Upper lobe of left lung (tissue), 6 donors: ENCODE data around the gene BCL2L2. TPM values are rescaled to one million over a fixed set of nuclear protein-coding genes. Genes with fewer than 3 reads are reported as not detected.

ENCODE experiments used
- ATAC-seq, 2 donors: fragments of 200-7000 bp; cut with Tn5 transposase; one replicate each; pipeline ENCODE4 v1.9.1; 2022; ENCODE audit warnings: mild to moderate bottlenecking in 2 of 2, moderate library complexity in 2 of 2; ENCODE audit not compliant: low FRiP score in 2 of 2
- DNase-seq, 2 donors: peaks; one replicate each; pipeline ENCODE4 v3.0.0-alpha.2; 2019 to 2020
- H3K27ac ChIP-seq, 4 donors: fragments of 200-600 bp; sonication (generic); one replicate each; pipeline ENCODE4 v1.5.1; 2016 to 2019
- H3K27me3 ChIP-seq, 4 donors: fragments of 200-600 bp; sonication (generic); one replicate each; pipeline ENCODE4 v1.5.1; 2017 to 2019
- H3K36me3 ChIP-seq, 4 donors: fragments of 200-600 bp; sonication (generic); one replicate each; pipeline ENCODE4 v1.5.1; 2016 to 2019
- H3K4me1 ChIP-seq, 4 donors: fragments of 200-600 bp; sonication (generic); one replicate each; pipeline ENCODE4 v1.5.1; 2018 to 2019
- H3K4me3 ChIP-seq, 4 donors: fragments of 200-600 bp; sonication (generic); one replicate each; pipeline ENCODE4 v1.5.1; 2017 to 2019; ENCODE audit warnings: mild to moderate bottlenecking in 2 of 4, moderate library complexity in 1 of 4
- H3K9me3 ChIP-seq, 4 donors: fragments of 200-600 bp; sonication (generic); one replicate each; pipeline ENCODE4 v1.5.1; 2018 to 2019
- EP300 ChIP-seq, 4 donors: sonication (generic); formaldehyde crosslinking; IDR thresholded peaks; one replicate each; pipeline ENCODE4 v1.5.1; 2017; ENCODE audit warnings: antibody characterized with exemption in 4 of 4, control low read depth in 2 of 4
- POLR2A ChIP-seq, 4 donors: fragments of 450-650 bp; IDR thresholded peaks; one replicate each; pipeline ENCODE4 v1.5.1; 2016 to 2017; ENCODE audit warnings: antibody characterized with exemption in 4 of 4, mild to moderate bottlenecking in 2 of 4
- POLR2AphosphoS5 ChIP-seq, 2 donors: sonication (generic); formaldehyde crosslinking; IDR thresholded peaks; one replicate each; pipeline ENCODE4 v1.5.1; 2017; ENCODE audit warnings: antibody characterized with exemption in 2 of 2
- WGBS, 2 donors: methylation state at CpG; one replicate each; pipeline ENCODE4 v1.1.5; 2017 to 2018; 5-methylcytosine and 5-hydroxymethylcytosine counted together
- small RNA-seq, 4 donors: library from RNA; depleted of rRNA; stranded (forward); fragments of <200 nt; gene quantifications; one replicate each; pipeline ENCODE3, GENCODE V24; 2016
- total RNA-seq, 6 donors: library from RNA; depleted of rRNA in 4 of 6; stranded (reverse); fragments of >200 nt in 4 of 6; gene quantifications; one replicate each; pipeline versions ENCODE4 v1.1.0 to v1.2.1, GENCODE V29; 2016 to 2021
- TF ChIP-seq, protein P1 (sequence below), 6 experiments: fragments of 450-650 bp in 4 of 6; fragments of 200-600 bp in 2 of 6; sonication (generic) in 2 of 6; IDR thresholded peaks; one replicate each; pipeline ENCODE4 v1.5.1; 2016 to 2019; ENCODE audit warnings: antibody characterized with exemption in 6 of 6
- donor health status: DM: no; HTN: no; CAD: no; lungs with moderate emphysema.
- donor health status: DM: no; HTN: yes; CAD: no; lungs with severe emphysema.

Gene BCL2L2
- total RNA-seq, 6 donors from 2014 or later = 38.8 to 53.8 (median 47.3) TPM

- Histone ChIP-seq H3K4me3 (no peak overlapping the region), H3K27ac (no peak overlapping the region), H3K27me3 (peaks cover 0 to under 1% (median under 1%) of the 10 kb centered on the region in 4 donors), H3K36me3 (peaks cover 0 to 5% (median 0%) of the 10 kb centered on the region in 4 donors), H3K9me3 (no peaks in the 10 kb centered on the region), H3K4me1 (peaks cover 2 to 9% (median 5%) of the 10 kb centered on the region in 4 donors)
- ATAC-seq = no peak
- WGBS, 2 donors = 83 to 89% methylated on average over 17 to 21 of the region's 22 CpGs
- peak in 1 of 2 donors; percentile 46 for DNase-seq
- TF ChIP-seq, protein P1, sequence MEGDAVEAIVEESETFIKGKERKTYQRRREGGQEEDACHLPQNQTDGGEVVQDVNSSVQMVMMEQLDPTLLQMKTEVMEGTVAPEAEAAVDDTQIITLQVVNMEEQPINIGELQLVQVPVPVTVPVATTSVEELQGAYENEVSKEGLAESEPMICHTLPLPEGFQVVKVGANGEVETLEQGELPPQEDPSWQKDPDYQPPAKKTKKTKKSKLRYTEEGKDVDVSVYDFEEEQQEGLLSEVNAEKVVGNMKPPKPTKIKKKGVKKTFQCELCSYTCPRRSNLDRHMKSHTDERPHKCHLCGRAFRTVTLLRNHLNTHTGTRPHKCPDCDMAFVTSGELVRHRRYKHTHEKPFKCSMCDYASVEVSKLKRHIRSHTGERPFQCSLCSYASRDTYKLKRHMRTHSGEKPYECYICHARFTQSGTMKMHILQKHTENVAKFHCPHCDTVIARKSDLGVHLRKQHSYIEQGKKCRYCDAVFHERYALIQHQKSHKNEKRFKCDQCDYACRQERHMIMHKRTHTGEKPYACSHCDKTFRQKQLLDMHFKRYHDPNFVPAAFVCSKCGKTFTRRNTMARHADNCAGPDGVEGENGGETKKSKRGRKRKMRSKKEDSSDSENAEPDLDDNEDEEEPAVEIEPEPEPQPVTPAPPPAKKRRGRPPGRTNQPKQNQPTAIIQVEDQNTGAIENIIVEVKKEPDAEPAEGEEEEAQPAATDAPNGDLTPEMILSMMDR (IDR thresholded peaks at IDR 0.05) = no peak
- TF ChIP-seq POLR2AphosphoS5 (IDR thresholded peaks at IDR 0.05) (no peak), EP300 (IDR thresholded peaks at IDR 0.05) (no peak), POLR2A (IDR thresholded peaks at IDR 0.05) (no peak)
Observed at GRCh38 chr14:23359722-23360447, 53.3 kb downstream of the BCL2L2 start.

DNA sequence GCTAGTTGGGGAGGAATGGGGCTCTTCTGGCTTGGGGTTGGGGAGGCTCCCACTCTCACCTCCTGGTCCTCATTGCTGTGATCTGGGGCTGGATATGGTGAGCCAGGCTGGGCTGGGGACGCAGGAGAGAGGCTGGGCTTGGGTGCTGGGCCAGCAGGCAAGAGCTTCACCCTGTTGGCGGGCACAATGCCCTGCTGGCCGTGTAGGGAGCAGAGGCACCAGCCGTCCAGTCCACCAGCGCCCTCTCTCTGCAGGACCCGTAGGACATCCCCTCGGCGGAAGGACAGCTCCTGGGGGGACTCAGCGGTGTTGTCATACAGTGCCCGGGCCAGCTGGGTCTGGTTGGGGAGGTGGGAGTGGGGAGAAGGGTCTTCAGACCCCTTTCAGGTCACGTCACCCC, 53.9 kb downstream of the BCL2L2 start:
- TF ChIP-seq POLR2AphosphoS5 (IDR thresholded peaks at IDR 0.05) = no peak
- ATAC-seq = no peak
- H3K27me3 ChIP-seq = peaks cover 0 to 7% (median 6%) of the 10 kb centered on the region in 4 donors
- peaks cover 0 to 5% (median 0%) of the 10 kb centered on the region in 4 donors for H3K36me3 ChIP-seq
- H3K27ac ChIP-seq = no peak overlapping the region
- peaks cover 2 to 15% (median 9%) of the 10 kb centered on the region in 4 donors for H3K4me1 ChIP-seq
- 71% methylated on average over 10 of the region's 11 CpGs; no CpG with 5 or more reads in 1 of the 2 donors for WGBS, 2 donors
- no peak for DNase-seq
- no peaks in the 10 kb centered on the region for H3K9me3 ChIP-seq
- no peak overlapping the region for H3K4me3 ChIP-seq

GRCh38 chr14:23361320-23361719, 54.7 kb downstream of the BCL2L2 start:
- ATAC-seq = no peak
- Histone ChIP-seq H3K27ac (no peak overlapping the region), H3K9me3 (no peaks in the 10 kb centered on the region), H3K4me1 (peaks cover 2 to 22% (median 11%) of the 10 kb centered on the region in 4 donors), H3K36me3 (peaks cover 0 to 5% (median 0%) of the 10 kb centered on the region in 4 donors), H3K27me3 (peaks cover 0 to 13% (median 6%) of the 10 kb centered on the region in 4 donors), H3K4me3 (no peak overlapping the region)
- TF ChIP-seq POLR2AphosphoS5 (IDR thresholded peaks at IDR 0.05) (no peak), POLR2A (IDR thresholded peaks at IDR 0.05) (no peak), EP300 (IDR thresholded peaks at IDR 0.05) (no peak)
- TF ChIP-seq, protein P1 (IDR thresholded peaks at IDR 0.05) = no peak
- no peak for DNase-seq

Small RNA genes within 50 kb of the gene (small RNA-seq; reads per million reads assigned to genes)
- gene RNU6-1046P = 0 reads per million in 4 donors

Other genes starting within 250 kb of the BCL2L2 start
- 1 to 10 TPM; 2.0 to 8.0 (median 4.2) TPM for gene CDH24, start 249.3 kb upstream of the BCL2L2 start, total RNA-seq
- 100 to 1,000 TPM in 5 of 6 donors, 10 to 100 TPM in 1; 91.1 to 350 (median 139) TPM for gene ACIN1, start 211.7 kb upstream of the BCL2L2 start, total RNA-seq
- gene C14orf119, start 211.3 kb upstream of the BCL2L2 start, total RNA-seq = 10 to 100 TPM in 5 of 6 donors, 1 to 10 TPM in 1; 4.9 to 52.5 (median 35.7) TPM
- not detected for gene CIROP, start 201.8 kb upstream of the BCL2L2 start, total RNA-seq
- gene CEBPE, start 187.6 kb upstream of the BCL2L2 start, total RNA-seq = under 1 TPM in 2 of 6 donors, not detected in 4; 0.31 to 0.77 TPM
- gene SLC7A8, start 123.2 kb upstream of the BCL2L2 start, total RNA-seq = 10 to 100 TPM; 30.4 to 58.2 (median 42.0) TPM
- not detected for gene RNF212B, start 68.9 kb upstream of the BCL2L2 start, total RNA-seq
- gene HOMEZ, start 20.7 kb upstream of the BCL2L2 start, total RNA-seq = 10 to 100 TPM in 4 of 6 donors, 1 to 10 TPM in 2; 3.9 to 13.7 (median 11.2) TPM
- 10 to 100 TPM in 4 of 6 donors, 1 to 10 TPM in 2; 6.7 to 95.3 (median 12.8) TPM for gene PPP1R3E, start 4.0 kb upstream of the BCL2L2 start, total RNA-seq
- gene PABPN1, start 14.6 kb downstream of the BCL2L2 start, total RNA-seq = 100 to 1,000 TPM in 3 of 6 donors, 10 to 100 TPM in 3; 47.6 to 325 (median 85.7) TPM
- 10 to 100 TPM in 4 of 6 donors, 1 to 10 TPM in 2; 5.8 to 16.8 (median 12.4) TPM for gene SLC22A17, start 46.1 kb downstream of the BCL2L2 start, total RNA-seq
- 10 to 100 TPM in 3 of 6 donors, 1 to 10 TPM in 3; 4.1 to 18.9 (median 9.3) TPM for gene EFS, start 58.3 kb downstream of the BCL2L2 start, total RNA-seq
- not detected for gene IL25, start 66.0 kb downstream of the BCL2L2 start, total RNA-seq
- 1 to 10 TPM in 3 of 6 donors, under 1 TPM in 1, not detected in 2; 0.47 to 3.1 (median 2.3) TPM for gene CMTM5, start 70.2 kb downstream of the BCL2L2 start, total RNA-seq
- not detected for gene MYH6, start 101.4 kb downstream of the BCL2L2 start, total RNA-seq
- not detected for gene MYH7, start 128.8 kb downstream of the BCL2L2 start, total RNA-seq
- 10 to 100 TPM; 25.4 to 42.6 (median 35.5) TPM for gene NGDN, start 162.9 kb downstream of the BCL2L2 start, total RNA-seq
- gene ZFHX2, start 244.9 kb downstream of the BCL2L2 start, total RNA-seq = 1 to 10 TPM; 1.7 to 6.3 (median 3.0) TPM
- 10 to 100 TPM; 16.7 to 27.2 (median 20.4) TPM for gene THTPA, start 249.4 kb downstream of the BCL2L2 start, total RNA-seq